22Rv1 (cell line): ENCODE data around the gene CD59.

ENCODE experiments used
- CTCF ChIP-seq: fragments of 450-650 bp; IDR thresholded peaks from 2 replicates; pipeline ENCODE4 v1.5.1; 2017; ENCODE audit warnings: mild to moderate bottlenecking
- ZFX ChIP-seq: fragments of 450-650 bp; IDR thresholded peaks from 2 replicates; pipeline ENCODE4 v1.6.1; 2017; ENCODE audit warnings: antibody characterized with exemption, borderline replicate concordance

GRCh38 chr11:33723238-33723881 is 12.9 kb downstream of the CD59 start:
- TF ChIP-seq CTCF (no peak), ZFX (no peak)
